IMR-90 (cell line): ENCODE data around the gene TTC8.
A peak's percentile ranks its signal among the peaks of the same experiment; 100 is the strongest.

Experiments used
- BHLHE40 ChIP-seq: fragments of 150-350 bp; IDR thresholded peaks from 2 replicates; pipeline ENCODE4 v1.6.1; 2016; ENCODE audit warnings: mild to moderate bottlenecking, low read depth, low read length
- CEBPB ChIP-seq: IDR thresholded peaks from 2 replicates; pipeline ENCODE4 v1.6.1; 2012; ENCODE audit warnings: low read depth, low read length, improper control_type of control experiment
- FOS ChIP-seq: fragments of 150-350 bp; IDR thresholded peaks from 2 replicates; pipeline ENCODE4 v1.6.1; 2016; ENCODE audit warnings: low read depth, low read length
- MAFK ChIP-seq: IDR thresholded peaks from 2 replicates; pipeline ENCODE4 v1.6.1; 2012; ENCODE audit warnings: low read depth, low read length, improper control_type of control experiment
- MAZ ChIP-seq: IDR thresholded peaks from 2 replicates; pipeline ENCODE4 v1.6.1; 2012; ENCODE audit warnings: low read depth, mild to moderate bottlenecking, low read length, improper control_type of control experiment, moderate library complexity, borderline replicate concordance
- MXI1 ChIP-seq: IDR thresholded peaks from 2 replicates; pipeline ENCODE4 v1.6.1; 2012; ENCODE audit warnings: low read depth, mild to moderate bottlenecking, low read length, moderate library complexity, borderline replicate concordance
- NFE2L2 ChIP-seq: fragments of 150-350 bp; IDR thresholded peaks from 2 replicates; pipeline ENCODE4 v1.6.1; 2016; ENCODE audit warnings: low read depth, mild to moderate bottlenecking, low read length
- POLR2A ChIP-seq: IDR thresholded peaks from 2 replicates; pipeline ENCODE4 v1.6.1; 2012; ENCODE audit warnings: mild to moderate bottlenecking, low read depth, low read length
- RAD21 ChIP-seq: IDR thresholded peaks from 2 replicates; pipeline ENCODE4 v1.6.1; 2012; ENCODE audit warnings: low read length, improper control_type of control experiment
- RCOR1 ChIP-seq: IDR thresholded peaks from 2 replicates; pipeline ENCODE4 v1.6.1; 2012; ENCODE audit warnings: mild to moderate bottlenecking, low read length, improper control_type of control experiment; ENCODE audit not compliant: insufficient replicate concordance
- RFX5 ChIP-seq: IDR thresholded peaks from 2 replicates; pipeline ENCODE4 v1.8.0; 2012; ENCODE audit warnings: low read depth, mild to moderate bottlenecking, low read length, moderate library complexity
- SMC3 ChIP-seq: fragments of 150-350 bp; IDR thresholded peaks from 2 replicates; pipeline ENCODE4 v1.6.1; 2016; ENCODE audit warnings: low read depth, mild to moderate bottlenecking, antibody characterized with exemption, low read length, moderate library complexity
- USF2 ChIP-seq: fragments of 150-350 bp; IDR thresholded peaks from 2 replicates; pipeline ENCODE4 v1.6.1; 2017; ENCODE audit warnings: mild to moderate bottlenecking, antibody characterized with exemption, low read length, low read depth
- TF ChIP-seq, protein P1 (sequence below): conservative IDR thresholded peaks from 2 replicates; pipeline ENCODE4 v1.5.1; 2012; ENCODE audit warnings: mild to moderate bottlenecking, low read depth, low read length, improper control_type of control experiment

- TF ChIP-seq, protein P1, sequence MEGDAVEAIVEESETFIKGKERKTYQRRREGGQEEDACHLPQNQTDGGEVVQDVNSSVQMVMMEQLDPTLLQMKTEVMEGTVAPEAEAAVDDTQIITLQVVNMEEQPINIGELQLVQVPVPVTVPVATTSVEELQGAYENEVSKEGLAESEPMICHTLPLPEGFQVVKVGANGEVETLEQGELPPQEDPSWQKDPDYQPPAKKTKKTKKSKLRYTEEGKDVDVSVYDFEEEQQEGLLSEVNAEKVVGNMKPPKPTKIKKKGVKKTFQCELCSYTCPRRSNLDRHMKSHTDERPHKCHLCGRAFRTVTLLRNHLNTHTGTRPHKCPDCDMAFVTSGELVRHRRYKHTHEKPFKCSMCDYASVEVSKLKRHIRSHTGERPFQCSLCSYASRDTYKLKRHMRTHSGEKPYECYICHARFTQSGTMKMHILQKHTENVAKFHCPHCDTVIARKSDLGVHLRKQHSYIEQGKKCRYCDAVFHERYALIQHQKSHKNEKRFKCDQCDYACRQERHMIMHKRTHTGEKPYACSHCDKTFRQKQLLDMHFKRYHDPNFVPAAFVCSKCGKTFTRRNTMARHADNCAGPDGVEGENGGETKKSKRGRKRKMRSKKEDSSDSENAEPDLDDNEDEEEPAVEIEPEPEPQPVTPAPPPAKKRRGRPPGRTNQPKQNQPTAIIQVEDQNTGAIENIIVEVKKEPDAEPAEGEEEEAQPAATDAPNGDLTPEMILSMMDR: no peak
- no peak for TF ChIP-seq SMC3
- no peak for TF ChIP-seq RCOR1
- TF ChIP-seq CEBPB: no peak
- no peak for TF ChIP-seq POLR2A
- no peak for TF ChIP-seq NFE2L2
- no peak for TF ChIP-seq MAZ
- no peak for TF ChIP-seq MXI1
- peak; percentile 59; the same call in 1 of the 2 replicates for TF ChIP-seq FOS
- no peak for TF ChIP-seq USF2
- no peak for TF ChIP-seq RFX5
- no peak for TF ChIP-seq BHLHE40
- TF ChIP-seq RAD21: no peak
- no peak for TF ChIP-seq MAFK
Observed at GRCh38 chr14:88895116-88895515, 70.7 kb downstream of the TTC8 start.
